Breast epithelium (tissue), 3 donors: ENCODE measurements around the gene GRM4.

Experiments
- POLR2A ChIP-seq: fragments of 450-650 bp; IDR thresholded peaks from one replicate; pipeline ENCODE4 v1.6.1; 2016; ENCODE audit warnings: antibody characterized with exemption, mild to moderate bottlenecking, moderate library complexity
- TF ChIP-seq, protein P1 (sequence below), 3 donors: fragments of 450-650 bp; IDR thresholded peaks; one replicate each; pipeline ENCODE4 v1.5.1; 2016 to 2017; ENCODE audit warnings: antibody characterized with exemption in 3 of 3, mild to moderate bottlenecking in 3 of 3, moderate library complexity in 3 of 3

DNA sequence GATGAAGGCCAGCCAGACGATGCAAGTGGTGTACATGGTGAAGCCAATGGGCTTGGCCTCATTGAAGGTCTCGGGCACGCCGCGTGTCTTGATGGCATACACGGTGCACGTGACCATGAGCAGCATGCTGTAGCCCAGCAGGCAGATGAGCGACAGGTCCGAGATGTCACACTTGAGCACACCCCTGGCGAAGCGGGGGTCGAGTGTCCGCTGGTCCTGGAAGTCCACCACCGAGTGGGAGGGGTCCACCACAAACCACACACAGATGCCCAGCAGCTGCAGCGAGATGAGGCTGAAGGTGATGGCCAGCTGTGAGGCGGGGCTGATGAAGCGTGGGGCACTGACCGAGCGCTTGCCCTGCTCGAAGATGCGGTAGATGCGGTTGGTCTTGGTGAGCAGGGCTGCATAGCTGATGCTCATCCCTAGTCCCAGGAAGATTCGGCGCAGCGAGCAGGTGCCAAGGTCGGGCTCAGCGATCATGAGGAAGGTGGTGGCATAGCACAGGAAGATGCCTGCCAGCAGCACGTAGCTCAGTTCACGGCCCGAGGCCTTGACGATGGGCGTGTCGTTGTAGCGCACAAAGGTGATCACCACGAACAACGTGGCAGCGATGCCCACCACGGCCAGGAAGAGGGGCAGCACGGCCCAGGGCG, 110.1 kb downstream of the GRM4 start:
- TF ChIP-seq, protein P1, sequence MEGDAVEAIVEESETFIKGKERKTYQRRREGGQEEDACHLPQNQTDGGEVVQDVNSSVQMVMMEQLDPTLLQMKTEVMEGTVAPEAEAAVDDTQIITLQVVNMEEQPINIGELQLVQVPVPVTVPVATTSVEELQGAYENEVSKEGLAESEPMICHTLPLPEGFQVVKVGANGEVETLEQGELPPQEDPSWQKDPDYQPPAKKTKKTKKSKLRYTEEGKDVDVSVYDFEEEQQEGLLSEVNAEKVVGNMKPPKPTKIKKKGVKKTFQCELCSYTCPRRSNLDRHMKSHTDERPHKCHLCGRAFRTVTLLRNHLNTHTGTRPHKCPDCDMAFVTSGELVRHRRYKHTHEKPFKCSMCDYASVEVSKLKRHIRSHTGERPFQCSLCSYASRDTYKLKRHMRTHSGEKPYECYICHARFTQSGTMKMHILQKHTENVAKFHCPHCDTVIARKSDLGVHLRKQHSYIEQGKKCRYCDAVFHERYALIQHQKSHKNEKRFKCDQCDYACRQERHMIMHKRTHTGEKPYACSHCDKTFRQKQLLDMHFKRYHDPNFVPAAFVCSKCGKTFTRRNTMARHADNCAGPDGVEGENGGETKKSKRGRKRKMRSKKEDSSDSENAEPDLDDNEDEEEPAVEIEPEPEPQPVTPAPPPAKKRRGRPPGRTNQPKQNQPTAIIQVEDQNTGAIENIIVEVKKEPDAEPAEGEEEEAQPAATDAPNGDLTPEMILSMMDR (IDR thresholded peaks at IDR 0.05), result no peak
- no peak for TF ChIP-seq POLR2A
